PC-9 (cell line): ENCODE data around the gene SLN.

Experiments used
- CTCF ChIP-seq: fragments of 200-600 bp; sonication (generic); conservative IDR thresholded peaks from 2 replicates; pipeline ENCODE4 v1.6.1; 2017; ENCODE audit warnings: mixed run types, antibody characterized with exemption, mild to moderate bottlenecking, moderate library complexity
- EZH2 ChIP-seq: fragments of 200-600 bp; sonication (generic); IDR thresholded peaks from 2 replicates; pipeline ENCODE4 v1.8.0; 2017; ENCODE audit warnings: antibody characterized with exemption, low read depth

- TF ChIP-seq CTCF (no peak), EZH2 (no peak)
Measured at GRCh38 chr11:107744736-107745135, 32.9 kb upstream of the SLN start.
